ENCODE measurements around the gene KIF7. TPM values are rescaled to one million over a fixed set of nuclear protein-coding genes. Genes with fewer than 3 reads are reported as not detected.
"Not testable (repeated sequence)": the region's sequence is repeated elsewhere in the genome, so short reads cannot be mapped to it uniquely, and the experiment has no call there.

Gene KIF7
- polyA plus RNA-seq (2012; ENCODE audit: low read depth, missing spikeins) = 0.73 TPM

DNA sequence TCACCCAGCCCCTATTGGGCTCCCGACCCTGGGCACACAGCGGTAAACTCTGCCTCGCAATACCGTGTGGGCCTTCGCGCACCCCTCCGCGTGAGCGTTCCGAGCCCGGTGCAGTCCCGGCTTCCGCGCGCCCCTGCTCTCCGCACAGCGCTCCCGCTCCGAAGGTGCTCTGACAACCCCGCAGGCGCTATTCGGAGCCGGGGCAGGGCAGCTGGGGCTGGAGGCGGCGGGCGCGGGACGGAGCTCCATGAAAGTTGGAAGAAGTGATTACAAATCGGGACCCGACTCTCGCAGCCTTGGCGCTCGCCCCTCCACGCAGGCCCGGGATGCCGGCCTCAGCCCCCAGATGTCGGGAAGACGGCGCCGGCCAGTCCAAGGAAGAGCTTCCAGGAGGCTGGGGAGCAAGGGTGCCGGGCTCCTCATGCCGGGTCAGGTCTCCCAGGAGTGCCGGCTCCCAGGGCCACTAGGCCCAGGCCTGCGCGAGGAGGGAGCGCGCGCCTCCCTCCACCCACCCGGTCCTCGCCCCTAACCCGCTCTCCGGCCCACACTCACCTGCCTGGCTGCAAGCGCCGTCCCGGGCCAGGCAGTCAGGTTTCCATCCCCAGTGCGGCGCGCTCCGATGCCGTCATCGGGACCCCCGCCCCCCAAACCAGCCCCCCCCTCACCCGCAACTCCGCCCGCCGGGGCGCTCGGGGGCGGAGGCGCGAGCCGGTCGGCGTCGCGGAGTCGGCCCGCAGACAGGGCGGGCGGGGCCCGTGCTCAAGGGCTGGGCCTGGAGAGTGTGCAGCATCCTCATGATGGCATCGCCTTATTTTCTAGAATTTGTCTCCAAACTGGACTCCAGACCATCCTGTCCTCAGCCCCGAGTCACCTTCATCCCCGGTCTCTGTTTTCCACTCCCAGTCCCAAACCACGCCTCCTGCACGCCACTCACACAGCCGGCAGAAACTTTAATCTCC lies at the start of gene KIF7:
Gene KIF7 (minus strand): TSS at position 621 of the 959 bp plus-strand sequence. CDS start 2,537 bp downstream, outside the sequence.
- no peak for TF ChIP-seq POLR2AphosphoS5 (IDR thresholded peaks at IDR 0.05; ENCODE audit: low read depth, low read length)
- no peak for TF ChIP-seq POLR2A (IDR thresholded peaks at IDR 0.05; ENCODE audit: low read depth, low read length)
- TF ChIP-seq PAX5 (IDR thresholded peaks at IDR 0.05; ENCODE audit: insufficient read depth, low read length, severe bottlenecking) = no peak
- TF ChIP-seq TAF1 (IDR thresholded peaks at IDR 0.05; ENCODE audit: low read depth, low read length) = no peak
- no peak for TF ChIP-seq SPI1 (IDR thresholded peaks at IDR 0.05; ENCODE audit: low read depth, low read length)
- TF ChIP-seq POU2F2 (IDR thresholded peaks at IDR 0.05; ENCODE audit: low read depth, low read length) = no peak
- DNase-seq (ENCODE audit: insufficient read length, low spot score) (peak; percentile 68), FAIRE-seq (peak; percentile 41)

DNA sequence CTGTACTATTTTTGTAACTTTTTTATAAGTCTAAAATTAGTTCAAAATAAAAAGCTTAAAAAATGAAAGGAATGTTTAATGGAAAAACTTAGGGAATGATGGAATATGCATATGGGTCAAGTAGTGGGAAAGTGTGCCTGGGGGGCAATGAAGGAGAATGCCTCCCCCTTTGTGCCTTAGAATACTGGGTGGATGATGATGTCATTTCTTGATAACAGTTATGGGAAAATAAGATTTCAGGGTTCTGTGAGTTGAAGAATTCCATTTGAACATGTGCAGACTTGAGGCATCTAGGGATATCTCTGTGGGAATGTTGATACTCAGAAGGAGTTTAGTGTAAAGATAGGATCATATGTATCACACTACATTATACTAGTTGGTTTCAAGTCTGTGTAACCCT lies 49.1 kb upstream of the KIF7 start:
- no peak for DNase-seq (ENCODE audit: insufficient read length, low spot score)
- TF ChIP-seq SPI1 (IDR thresholded peaks at IDR 0.05; ENCODE audit: low read depth, low read length) = no peak
- no peak for TF ChIP-seq TAF1 (IDR thresholded peaks at IDR 0.05; ENCODE audit: low read depth, low read length)
- no peak for TF ChIP-seq POU2F2 (IDR thresholded peaks at IDR 0.05; ENCODE audit: low read depth, low read length)
- no peak for TF ChIP-seq POLR2AphosphoS5 (IDR thresholded peaks at IDR 0.05; ENCODE audit: low read depth, low read length)
- no peak for TF ChIP-seq PAX5 (IDR thresholded peaks at IDR 0.05; ENCODE audit: insufficient read depth, low read length, severe bottlenecking)
- TF ChIP-seq POLR2A (IDR thresholded peaks at IDR 0.05; ENCODE audit: low read depth, low read length) = no peak
- no peak for FAIRE-seq

- no peak for DNase-seq (ENCODE audit: insufficient read length, low spot score)
- no peak for TF ChIP-seq PAX5 (IDR thresholded peaks at IDR 0.05; ENCODE audit: insufficient read depth, low read length, severe bottlenecking)
- TF ChIP-seq POLR2A (IDR thresholded peaks at IDR 0.05; ENCODE audit: low read depth, low read length) = no peak
- no peak for FAIRE-seq
These were observed 39.9 kb upstream of the KIF7 start for GRCh38 chr15:89695198-89695597.

- no peak for TF ChIP-seq TAF1 (IDR thresholded peaks at IDR 0.05; ENCODE audit: low read depth, low read length)
- no peak for TF ChIP-seq PAX5 (IDR thresholded peaks at IDR 0.05; ENCODE audit: insufficient read depth, low read length, severe bottlenecking)
- TF ChIP-seq POLR2AphosphoS5 (IDR thresholded peaks at IDR 0.05; ENCODE audit: low read depth, low read length) = no peak
- TF ChIP-seq POU2F2 (IDR thresholded peaks at IDR 0.05; ENCODE audit: low read depth, low read length) = no peak
- no peak for TF ChIP-seq POLR2A (IDR thresholded peaks at IDR 0.05; ENCODE audit: low read depth, low read length)
- no peak for TF ChIP-seq SPI1 (IDR thresholded peaks at IDR 0.05; ENCODE audit: low read depth, low read length)
- DNase-seq (ENCODE audit: insufficient read length, low spot score) (no peak), FAIRE-seq (no peak)
These were observed 38.4 kb upstream of the KIF7 start for GRCh38 chr15:89693696-89694095.

DNA sequence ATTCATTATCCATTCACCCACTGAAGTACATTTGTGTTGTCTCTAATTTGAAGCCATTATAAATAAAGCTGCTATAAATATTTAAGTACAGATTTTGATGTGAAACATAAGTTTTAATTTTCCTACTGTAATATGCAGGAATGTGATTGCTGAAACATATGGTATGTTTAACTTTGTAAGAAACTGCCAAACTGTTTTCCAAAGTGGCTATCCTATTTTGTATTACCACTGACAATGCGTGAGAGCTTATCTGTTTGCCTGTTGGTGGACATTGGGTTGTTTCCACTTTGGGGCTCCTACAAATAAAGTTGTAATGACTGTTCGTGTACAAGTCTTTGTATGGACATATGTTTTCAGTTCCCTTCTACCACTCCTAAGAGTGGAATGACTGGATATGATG lies 37.8 kb upstream of the KIF7 start:
- TF ChIP-seq POLR2A (IDR thresholded peaks at IDR 0.05; ENCODE audit: low read depth, low read length) (no peak), SPI1 (IDR thresholded peaks at IDR 0.05; ENCODE audit: low read depth, low read length) (peak; percentile 71)

DNA sequence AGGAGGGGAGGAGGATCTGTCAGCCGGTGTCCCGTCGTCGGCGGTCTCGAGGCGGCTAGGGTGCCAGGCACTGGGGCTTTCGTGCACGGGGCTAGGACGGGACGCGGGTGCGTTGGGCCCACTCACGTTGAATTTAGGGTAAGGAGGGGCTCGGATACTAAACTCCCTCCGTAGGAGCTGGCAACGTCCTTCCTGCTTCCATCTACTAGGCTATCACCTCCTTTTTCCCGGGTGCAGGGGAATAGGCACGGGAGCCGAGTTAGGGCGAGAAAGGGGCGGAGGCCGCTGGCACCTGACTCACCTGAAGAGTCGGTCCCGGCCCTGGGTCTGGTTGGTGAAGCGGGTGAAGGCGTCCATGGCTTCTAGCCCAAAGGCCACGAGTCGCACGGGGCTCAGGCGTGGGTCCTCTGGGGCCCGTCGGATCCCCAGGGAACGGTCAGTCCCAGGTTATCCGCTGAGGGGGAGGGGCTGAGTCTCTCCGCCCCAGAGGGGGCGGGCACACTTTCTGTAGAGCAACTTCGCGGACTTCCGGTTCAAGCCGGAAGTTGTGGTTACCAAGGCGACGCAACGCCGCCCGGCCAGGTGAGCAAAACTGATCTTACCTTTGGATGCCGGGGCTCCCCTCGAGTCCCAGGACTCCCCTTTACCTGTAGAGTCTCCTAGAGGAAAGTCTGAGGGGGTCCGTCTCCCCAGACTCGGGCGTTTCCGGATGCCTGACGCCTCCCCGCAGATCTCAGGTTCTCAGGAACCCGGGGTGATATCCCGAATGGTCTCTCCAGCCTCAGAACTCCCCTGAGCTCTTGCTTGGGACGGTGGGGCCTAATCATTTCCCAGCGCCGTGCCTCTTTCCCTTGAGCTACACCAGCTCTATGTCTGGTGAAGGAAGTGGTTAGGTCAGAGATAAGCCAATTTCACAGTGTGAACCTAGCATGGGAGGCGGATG lies 35.3 kb upstream of the KIF7 start, which contains the start of the genes PEX11A and WDR93:
Gene PEX11A (minus strand): TSS at position 479 of the 943 bp plus-strand sequence. CDS start 122 bp downstream, at position 357.
Gene WDR93 (plus strand): TSS at position 536 of the 943 bp plus-strand sequence. CDS start 10,936 bp downstream, outside the sequence.
- DNase-seq (ENCODE audit: insufficient read length, low spot score) = peak; percentile 76
- FAIRE-seq = peak; percentile 94
- TF ChIP-seq POLR2AphosphoS5 (IDR thresholded peaks at IDR 0.05; ENCODE audit: low read depth, low read length) (no peak), POLR2A (IDR thresholded peaks at IDR 0.05; ENCODE audit: low read depth, low read length) (no peak), TAF1 (IDR thresholded peaks at IDR 0.05; ENCODE audit: low read depth, low read length) (no peak), SPI1 (IDR thresholded peaks at IDR 0.05; ENCODE audit: low read depth, low read length) (no peak), POU2F2 (IDR thresholded peaks at IDR 0.05; ENCODE audit: low read depth, low read length) (no peak), PAX5 (IDR thresholded peaks at IDR 0.05; ENCODE audit: insufficient read depth, low read length, severe bottlenecking) (no peak)

More for the DNA sequence above, 37.8 kb upstream of the KIF7 start:
- FAIRE-seq = no peak
- DNase-seq (ENCODE audit: insufficient read length, low spot score) = no peak

- not testable (repeated sequence) for FAIRE-seq
These were observed 34.6 kb upstream of the KIF7 start for GRCh38 chr15:89689930-89690275.

GRCh38 chr15:89686522-89686921 lies 31.3 kb upstream of the KIF7 start:
- TF ChIP-seq SPI1 (IDR thresholded peaks at IDR 0.05; ENCODE audit: low read depth, low read length) = no peak
- TF ChIP-seq POU2F2 (IDR thresholded peaks at IDR 0.05; ENCODE audit: low read depth, low read length) = no peak
- no peak for TF ChIP-seq POLR2A (IDR thresholded peaks at IDR 0.05; ENCODE audit: low read depth, low read length)
- no peak for TF ChIP-seq TAF1 (IDR thresholded peaks at IDR 0.05; ENCODE audit: low read depth, low read length)
- TF ChIP-seq PAX5 (IDR thresholded peaks at IDR 0.05; ENCODE audit: insufficient read depth, low read length, severe bottlenecking) = no peak
- no peak for TF ChIP-seq POLR2AphosphoS5 (IDR thresholded peaks at IDR 0.05; ENCODE audit: low read depth, low read length)
- DNase-seq (ENCODE audit: insufficient read length, low spot score) (no peak), FAIRE-seq (no peak)

More at GRCh38 chr15:89689930-89690275, 34.6 kb upstream of the KIF7 start:
- DNase-seq (ENCODE audit: insufficient read length, low spot score) = not testable (repeated sequence)

DNA sequence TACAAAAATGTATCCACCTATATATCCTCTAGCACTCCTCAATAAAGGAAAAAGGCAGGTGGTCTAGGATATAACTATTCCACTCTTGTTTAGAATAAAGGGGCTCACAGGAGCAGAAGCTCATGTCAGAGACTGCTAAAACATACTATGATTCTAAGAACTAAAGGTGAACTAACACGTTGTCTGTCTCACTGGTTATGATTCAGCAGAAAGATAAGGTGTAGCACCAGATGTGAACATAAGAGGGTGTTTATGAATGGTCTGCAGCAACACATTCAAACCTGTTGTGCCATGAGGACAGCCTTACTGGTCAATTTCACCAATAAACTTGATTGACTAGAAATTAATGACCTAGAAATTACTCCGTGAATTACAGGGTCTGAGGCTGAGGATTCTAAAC lies 30.7 kb upstream of the KIF7 start:
- DNase-seq (ENCODE audit: insufficient read length, low spot score) = no peak
- FAIRE-seq = no peak
- TF ChIP-seq POLR2AphosphoS5 (IDR thresholded peaks at IDR 0.05; ENCODE audit: low read depth, low read length) (no peak), TAF1 (IDR thresholded peaks at IDR 0.05; ENCODE audit: low read depth, low read length) (no peak), POLR2A (IDR thresholded peaks at IDR 0.05; ENCODE audit: low read depth, low read length) (no peak), POU2F2 (IDR thresholded peaks at IDR 0.05; ENCODE audit: low read depth, low read length) (no peak), SPI1 (IDR thresholded peaks at IDR 0.05; ENCODE audit: low read depth, low read length) (no peak), PAX5 (IDR thresholded peaks at IDR 0.05; ENCODE audit: insufficient read depth, low read length, severe bottlenecking) (no peak)

All from GM12891 (cell line).